Fibroblast of lung (primary cell): ENCODE results near the gene WWC2. TPM values are rescaled to one million over a fixed set of nuclear protein-coding genes. Genes with fewer than 3 reads are reported as not detected.

Source experiments
- DNase-seq, 2 donors: peaks; one replicate each; pipeline versions ENCODE4 v3.0.0 to v3.0.0-alpha.2; 2010; ENCODE audit warnings: low read depth in 2 of 2
- H2AFZ ChIP-seq: 2 replicates; pipeline ENCODE4 v1.5.1; 2012; ENCODE audit warnings: low read length, control low read depth, inconsistent platforms
- H3K27ac ChIP-seq: 2 replicates; pipeline ENCODE4 v1.5.1; 2011; ENCODE audit warnings: low read length, control low read depth; ENCODE audit not compliant: insufficient read depth
- H3K27me3 ChIP-seq: 2 replicates; pipeline ENCODE4 v1.5.1; 2011; ENCODE audit warnings: mild to moderate bottlenecking, low read length; ENCODE audit not compliant: control insufficient read depth, insufficient read depth
- H3K36me3 ChIP-seq: 2 replicates; pipeline ENCODE4 v1.5.1; 2011; ENCODE audit warnings: low read length; ENCODE audit not compliant: control insufficient read depth, insufficient read depth
- H3K4me1 ChIP-seq: 2 replicates; pipeline ENCODE4 v1.5.1; 2011; ENCODE audit warnings: low read length; ENCODE audit not compliant: control insufficient read depth, insufficient read depth; ENCODE audit errors: extremely low read depth
- H3K4me2 ChIP-seq: 2 replicates; pipeline ENCODE4 v1.5.1; 2011; ENCODE audit warnings: low read length, control low read depth; ENCODE audit not compliant: insufficient read depth; ENCODE audit errors: extremely low read depth
- H3K4me3 ChIP-seq, 4 experiments: fragments of 200-600 bp in 1 of 4; sonication (generic) in 1 of 4; replicated peaks in 1 of 4; 2 replicates each; pipeline ENCODE4 v1.5.1; 2011 to 2016; ENCODE audit warnings: low read length in 4 of 4, low read depth in 3 of 4, mild to moderate bottlenecking in 3 of 4, control low read depth in 2 of 4, inconsistent platforms in 1 of 4, mixed read lengths in 1 of 4; ENCODE audit not compliant: insufficient read depth in 1 of 4; ENCODE audit errors: control extremely low read depth in 1 of 4
- H3K79me2 ChIP-seq: 2 replicates; pipeline ENCODE4 v1.5.1; 2012; ENCODE audit warnings: mild to moderate bottlenecking, low read length, inconsistent platforms; ENCODE audit not compliant: control insufficient read depth, insufficient read depth
- H3K9ac ChIP-seq: 2 replicates; pipeline ENCODE4 v1.5.1; 2011; ENCODE audit warnings: mild to moderate bottlenecking, low read length, control low read depth; ENCODE audit not compliant: insufficient read depth
- H3K9me3 ChIP-seq: 2 replicates; pipeline ENCODE4 v1.5.1; 2012; ENCODE audit warnings: low read depth, low read length; ENCODE audit not compliant: control insufficient read depth, insufficient read depth
- H4K20me1 ChIP-seq: 2 replicates; pipeline ENCODE4 v1.5.1; 2011; ENCODE audit warnings: low read length; ENCODE audit not compliant: control insufficient read depth, insufficient read depth; ENCODE audit errors: extremely low read depth
- EZH2 ChIP-seq: IDR thresholded peaks from 2 replicates; pipeline ENCODE4 v1.5.1; 2012; ENCODE audit warnings: low read length, control low read depth, mild to moderate bottlenecking; ENCODE audit errors: missing control alignments
- polyA plus RNA-seq, 2 donors: library from polyadenylated mRNA; depleted of rRNA in 1 of 2; stranded (reverse) in 1 of 2; unstranded in 1 of 2; fragments of >200 nt; gene quantifications; 2 replicates each; pipeline ENCODE4 v1.2.1, GENCODE V29; 2011 to 2012; ENCODE audit warnings: missing spikeins in 1 of 2
- total RNA-seq: library from RNA; depleted of rRNA; stranded (reverse); fragments of >200 nt; gene quantifications from 2 replicates; pipeline ENCODE4 v1.2.1, GENCODE V29; 2014
- TF ChIP-seq, protein P1 (sequence below), 2 donors: IDR thresholded peaks in 1 of 2; conservative IDR thresholded peaks in 1 of 2; 1 replicate in 1 of 2; 2 replicates in 1 of 2; pipeline ENCODE4 v1.5.1; 2011 to 2012; ENCODE audit warnings: low read length in 2 of 2, control low read depth in 1 of 2, inconsistent platforms in 1 of 2, low read depth in 1 of 2, mild to moderate bottlenecking in 1 of 2

The WWC2 gene
- total and polyA plus RNA-seq, 2 donors (not counting 1 experiment from before 2014, with no cell fraction given) = 31.6 to 34.0 TPM

DNA sequence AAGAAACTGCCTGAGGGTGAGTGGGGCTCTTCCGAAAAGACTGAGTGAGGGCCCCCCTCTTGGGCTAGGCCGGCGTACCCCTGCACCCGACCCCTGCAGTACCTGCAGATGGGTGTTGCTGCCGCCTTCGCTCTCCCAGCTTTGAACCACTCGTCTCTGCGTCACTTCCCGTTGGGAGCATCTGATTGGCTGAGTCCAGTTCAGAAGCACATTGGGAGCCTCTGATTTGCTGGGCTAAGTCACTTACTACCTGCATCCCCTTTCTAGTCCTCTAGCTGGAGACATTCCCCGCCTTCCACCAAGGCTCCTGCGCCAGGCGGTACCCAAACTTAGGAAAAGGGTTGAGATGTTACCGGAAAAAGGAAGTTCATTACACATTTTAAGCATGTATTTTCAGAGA, 20.4 kb upstream of the WWC2 start:
- no peak for DNase-seq
- Histone ChIP-seq H3K27me3 (no peaks in the 10 kb centered on the region), H3K79me2 (no peaks in the 10 kb centered on the region), H3K27ac (no peak overlapping the region), H3K36me3 (no peaks in the 10 kb centered on the region), H3K4me2 (no peak overlapping the region), H3K4me1 (no peaks in the 10 kb centered on the region), H2AFZ (no peak overlapping the region), H3K9ac (no peak overlapping the region), H3K4me3 (no peak overlapping the region), H3K9me3 (no peaks in the 10 kb centered on the region), H4K20me1 (no peaks in the 10 kb centered on the region)
- TF ChIP-seq, protein P1, sequence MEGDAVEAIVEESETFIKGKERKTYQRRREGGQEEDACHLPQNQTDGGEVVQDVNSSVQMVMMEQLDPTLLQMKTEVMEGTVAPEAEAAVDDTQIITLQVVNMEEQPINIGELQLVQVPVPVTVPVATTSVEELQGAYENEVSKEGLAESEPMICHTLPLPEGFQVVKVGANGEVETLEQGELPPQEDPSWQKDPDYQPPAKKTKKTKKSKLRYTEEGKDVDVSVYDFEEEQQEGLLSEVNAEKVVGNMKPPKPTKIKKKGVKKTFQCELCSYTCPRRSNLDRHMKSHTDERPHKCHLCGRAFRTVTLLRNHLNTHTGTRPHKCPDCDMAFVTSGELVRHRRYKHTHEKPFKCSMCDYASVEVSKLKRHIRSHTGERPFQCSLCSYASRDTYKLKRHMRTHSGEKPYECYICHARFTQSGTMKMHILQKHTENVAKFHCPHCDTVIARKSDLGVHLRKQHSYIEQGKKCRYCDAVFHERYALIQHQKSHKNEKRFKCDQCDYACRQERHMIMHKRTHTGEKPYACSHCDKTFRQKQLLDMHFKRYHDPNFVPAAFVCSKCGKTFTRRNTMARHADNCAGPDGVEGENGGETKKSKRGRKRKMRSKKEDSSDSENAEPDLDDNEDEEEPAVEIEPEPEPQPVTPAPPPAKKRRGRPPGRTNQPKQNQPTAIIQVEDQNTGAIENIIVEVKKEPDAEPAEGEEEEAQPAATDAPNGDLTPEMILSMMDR (conservative IDR thresholded peaks at IDR 0.05 in 1 of 2, IDR thresholded peaks at IDR 0.05 in 1 of 2; ENCODE audit: low read depth in 1 of 2, low read length in 2 of 2) = no peak
- TF ChIP-seq EZH2 = no peak

DNA sequence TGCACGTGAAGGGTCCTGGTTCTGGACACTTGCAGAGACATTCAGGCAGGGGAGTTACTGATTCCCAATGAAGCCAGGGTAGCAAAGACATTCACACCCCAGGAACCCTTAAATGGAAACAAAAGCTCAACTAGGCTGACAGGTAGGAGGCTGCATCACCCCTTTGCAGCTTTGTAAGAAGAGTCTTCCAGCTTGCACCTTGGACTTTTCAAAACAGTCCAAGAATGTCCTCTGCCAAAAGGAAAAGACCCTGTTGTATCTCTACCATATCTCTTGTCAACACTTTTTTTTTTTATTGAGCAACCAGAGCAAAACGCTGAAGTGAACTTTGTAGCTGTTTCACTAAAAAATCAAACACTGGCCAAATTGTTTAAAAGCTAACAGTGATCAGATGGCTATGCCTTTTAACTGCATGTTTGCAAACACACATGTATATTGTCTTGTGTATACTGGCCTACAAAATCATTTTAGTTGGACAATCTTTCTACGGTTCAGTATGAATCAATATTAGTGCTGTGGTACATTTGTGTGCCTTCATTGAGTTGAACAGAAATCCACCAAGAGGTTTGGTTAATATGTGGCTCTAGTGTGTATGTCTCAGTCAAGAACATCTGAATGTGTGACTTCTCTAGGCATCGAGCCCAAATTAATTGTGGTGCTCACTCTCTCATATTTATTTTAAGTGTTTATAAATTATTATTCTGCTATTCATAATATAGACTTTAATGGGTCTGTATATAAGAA, 18.5 kb upstream of the WWC2 start:
- H3K27me3 ChIP-seq = no peaks in the 10 kb centered on the region
- no peaks in the 10 kb centered on the region for H3K4me1 ChIP-seq
- no peaks in the 10 kb centered on the region for H3K36me3 ChIP-seq
- H3K9ac ChIP-seq = no peak overlapping the region
- H3K4me2 ChIP-seq = no peak overlapping the region
- no peak for DNase-seq
- no peaks in the 10 kb centered on the region for H4K20me1 ChIP-seq
- no peak overlapping the region for H2AFZ ChIP-seq
- H3K4me3 ChIP-seq = no peak overlapping the region
- TF ChIP-seq EZH2 = no peak
- TF ChIP-seq, protein P1 (conservative IDR thresholded peaks at IDR 0.05 in 1 of 2, IDR thresholded peaks at IDR 0.05 in 1 of 2; ENCODE audit: low read depth in 1 of 2, low read length in 2 of 2) = no peak
- no peaks in the 10 kb centered on the region for H3K79me2 ChIP-seq
- no peak overlapping the region for H3K27ac ChIP-seq
- H3K9me3 ChIP-seq = no peaks in the 10 kb centered on the region

DNA sequence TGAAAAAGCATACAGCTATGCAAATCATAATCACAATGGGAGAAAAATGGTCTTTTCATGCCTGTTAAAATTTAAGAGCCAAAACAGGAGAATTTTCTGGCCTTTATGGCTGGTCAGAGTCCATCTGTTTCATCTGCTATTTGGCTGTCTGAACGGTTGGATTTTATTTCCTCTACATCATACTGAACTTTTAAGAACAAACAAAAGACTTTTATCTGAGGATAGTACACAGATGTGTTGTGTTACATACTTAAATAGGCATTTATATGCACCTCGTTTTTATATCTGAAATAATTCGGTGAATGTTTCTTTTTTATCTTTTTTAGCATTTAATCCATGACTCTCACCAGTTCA, 18.0 kb upstream of the WWC2 start:
- H3K4me3 ChIP-seq = no peak overlapping the region
- no peaks in the 10 kb centered on the region for H3K36me3 ChIP-seq
- H3K9ac ChIP-seq = no peak overlapping the region
- no peaks in the 10 kb centered on the region for H3K9me3 ChIP-seq
- no peaks in the 10 kb centered on the region for H3K79me2 ChIP-seq
- DNase-seq = no peak
- H2AFZ ChIP-seq = no peak overlapping the region
- H3K4me2 ChIP-seq = no peak overlapping the region
- TF ChIP-seq EZH2 = no peak
- TF ChIP-seq, protein P1 (conservative IDR thresholded peaks at IDR 0.05 in 1 of 2, IDR thresholded peaks at IDR 0.05 in 1 of 2; ENCODE audit: low read depth in 1 of 2, low read length in 2 of 2) = no peak
- H3K27ac ChIP-seq = no peak overlapping the region
- H4K20me1 ChIP-seq = no peaks in the 10 kb centered on the region
- H3K4me1 ChIP-seq = no peaks in the 10 kb centered on the region
- no peaks in the 10 kb centered on the region for H3K27me3 ChIP-seq
